Fibroblast of lung (primary cell): ENCODE data around the gene SPRED2. TPM values are rescaled to one million over a fixed set of nuclear protein-coding genes. Genes with fewer than 3 reads are reported as not detected.

ENCODE experiments used
- DNase-seq, 2 donors: peaks; one replicate each; pipeline versions ENCODE4 v3.0.0 to v3.0.0-alpha.2; 2010; ENCODE audit warnings: low read depth in 2 of 2
- H2AFZ ChIP-seq: 2 replicates; pipeline ENCODE4 v1.5.1; 2012; ENCODE audit warnings: low read length, control low read depth, inconsistent platforms
- H3K27ac ChIP-seq: 2 replicates; pipeline ENCODE4 v1.5.1; 2011; ENCODE audit warnings: low read length, control low read depth; ENCODE audit not compliant: insufficient read depth
- H3K27me3 ChIP-seq: 2 replicates; pipeline ENCODE4 v1.5.1; 2011; ENCODE audit warnings: mild to moderate bottlenecking, low read length; ENCODE audit not compliant: control insufficient read depth, insufficient read depth
- H3K36me3 ChIP-seq: 2 replicates; pipeline ENCODE4 v1.5.1; 2011; ENCODE audit warnings: low read length; ENCODE audit not compliant: control insufficient read depth, insufficient read depth
- H3K4me1 ChIP-seq: 2 replicates; pipeline ENCODE4 v1.5.1; 2011; ENCODE audit warnings: low read length; ENCODE audit not compliant: control insufficient read depth, insufficient read depth; ENCODE audit errors: extremely low read depth
- H3K4me2 ChIP-seq: 2 replicates; pipeline ENCODE4 v1.5.1; 2011; ENCODE audit warnings: low read length, control low read depth; ENCODE audit not compliant: insufficient read depth; ENCODE audit errors: extremely low read depth
- H3K4me3 ChIP-seq, 4 experiments: fragments of 200-600 bp in 1 of 4; sonication (generic) in 1 of 4; replicated peaks in 1 of 4; 2 replicates each; pipeline ENCODE4 v1.5.1; 2011 to 2016; ENCODE audit warnings: low read length in 4 of 4, low read depth in 3 of 4, mild to moderate bottlenecking in 3 of 4, control low read depth in 2 of 4, inconsistent platforms in 1 of 4, mixed read lengths in 1 of 4; ENCODE audit not compliant: insufficient read depth in 1 of 4; ENCODE audit errors: control extremely low read depth in 1 of 4
- H3K79me2 ChIP-seq: 2 replicates; pipeline ENCODE4 v1.5.1; 2012; ENCODE audit warnings: mild to moderate bottlenecking, low read length, inconsistent platforms; ENCODE audit not compliant: control insufficient read depth, insufficient read depth
- H3K9ac ChIP-seq: 2 replicates; pipeline ENCODE4 v1.5.1; 2011; ENCODE audit warnings: mild to moderate bottlenecking, low read length, control low read depth; ENCODE audit not compliant: insufficient read depth
- H3K9me3 ChIP-seq: 2 replicates; pipeline ENCODE4 v1.5.1; 2012; ENCODE audit warnings: low read depth, low read length; ENCODE audit not compliant: control insufficient read depth, insufficient read depth
- H4K20me1 ChIP-seq: 2 replicates; pipeline ENCODE4 v1.5.1; 2011; ENCODE audit warnings: low read length; ENCODE audit not compliant: control insufficient read depth, insufficient read depth; ENCODE audit errors: extremely low read depth
- EZH2 ChIP-seq: IDR thresholded peaks from 2 replicates; pipeline ENCODE4 v1.5.1; 2012; ENCODE audit warnings: low read length, control low read depth, mild to moderate bottlenecking; ENCODE audit errors: missing control alignments
- polyA plus RNA-seq, 2 donors: library from polyadenylated mRNA; depleted of rRNA in 1 of 2; stranded (reverse) in 1 of 2; unstranded in 1 of 2; fragments of >200 nt; gene quantifications; 2 replicates each; pipeline ENCODE4 v1.2.1, GENCODE V29; 2011 to 2012; ENCODE audit warnings: missing spikeins in 1 of 2
- total RNA-seq: library from RNA; depleted of rRNA; stranded (reverse); fragments of >200 nt; gene quantifications from 2 replicates; pipeline ENCODE4 v1.2.1, GENCODE V29; 2014
- TF ChIP-seq, protein P1 (sequence below), 2 donors: IDR thresholded peaks in 1 of 2; conservative IDR thresholded peaks in 1 of 2; 1 replicate in 1 of 2; 2 replicates in 1 of 2; pipeline ENCODE4 v1.5.1; 2011 to 2012; ENCODE audit warnings: low read length in 2 of 2, control low read depth in 1 of 2, inconsistent platforms in 1 of 2, low read depth in 1 of 2, mild to moderate bottlenecking in 1 of 2

Gene SPRED2
- total and polyA plus RNA-seq, 2 donors (not counting 1 experiment from before 2014, with no cell fraction given), result 9.4 to 26.1 TPM

DNA sequence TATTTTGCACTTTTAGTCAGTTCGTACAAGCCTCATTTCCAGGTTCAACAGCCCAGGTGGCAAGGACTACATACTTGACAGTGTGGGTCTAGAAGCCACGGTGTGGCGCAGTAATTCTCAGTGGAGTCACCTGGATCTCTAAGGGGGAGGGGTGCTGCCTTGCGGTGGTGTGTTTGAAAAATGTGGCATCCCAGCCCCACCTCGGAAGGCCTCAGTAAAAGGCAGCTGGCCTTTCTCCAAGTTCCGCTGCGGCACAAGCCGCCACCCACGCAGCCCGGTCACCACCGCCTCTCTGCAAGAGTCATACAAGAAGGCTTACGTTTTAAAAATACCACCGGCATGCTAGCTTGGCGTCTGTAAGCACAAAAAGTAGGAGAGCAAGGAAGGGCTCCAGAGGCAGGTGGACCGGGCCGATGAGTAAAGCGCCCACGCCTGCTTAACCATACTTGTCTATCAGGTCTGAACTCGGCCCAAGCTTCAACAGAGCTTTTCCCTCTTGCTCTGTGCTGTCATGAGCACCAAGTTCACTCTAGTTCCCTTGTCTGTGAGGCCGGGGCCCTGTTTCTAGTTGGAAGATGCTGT, 49.5 kb downstream of the SPRED2 start:
- peak overlapping the region; percentile 80 for H3K4me2 ChIP-seq
- no peak overlapping the region for H3K9ac ChIP-seq
- DNase-seq, result peak; percentile 80 to 100
- TF ChIP-seq, protein P1, sequence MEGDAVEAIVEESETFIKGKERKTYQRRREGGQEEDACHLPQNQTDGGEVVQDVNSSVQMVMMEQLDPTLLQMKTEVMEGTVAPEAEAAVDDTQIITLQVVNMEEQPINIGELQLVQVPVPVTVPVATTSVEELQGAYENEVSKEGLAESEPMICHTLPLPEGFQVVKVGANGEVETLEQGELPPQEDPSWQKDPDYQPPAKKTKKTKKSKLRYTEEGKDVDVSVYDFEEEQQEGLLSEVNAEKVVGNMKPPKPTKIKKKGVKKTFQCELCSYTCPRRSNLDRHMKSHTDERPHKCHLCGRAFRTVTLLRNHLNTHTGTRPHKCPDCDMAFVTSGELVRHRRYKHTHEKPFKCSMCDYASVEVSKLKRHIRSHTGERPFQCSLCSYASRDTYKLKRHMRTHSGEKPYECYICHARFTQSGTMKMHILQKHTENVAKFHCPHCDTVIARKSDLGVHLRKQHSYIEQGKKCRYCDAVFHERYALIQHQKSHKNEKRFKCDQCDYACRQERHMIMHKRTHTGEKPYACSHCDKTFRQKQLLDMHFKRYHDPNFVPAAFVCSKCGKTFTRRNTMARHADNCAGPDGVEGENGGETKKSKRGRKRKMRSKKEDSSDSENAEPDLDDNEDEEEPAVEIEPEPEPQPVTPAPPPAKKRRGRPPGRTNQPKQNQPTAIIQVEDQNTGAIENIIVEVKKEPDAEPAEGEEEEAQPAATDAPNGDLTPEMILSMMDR (conservative IDR thresholded peaks at IDR 0.05 in 1 of 2, IDR thresholded peaks at IDR 0.05 in 1 of 2; ENCODE audit: low read depth in 1 of 2, low read length in 2 of 2), result no peak
- TF ChIP-seq EZH2, result no peak
- no peak overlapping the region for H2AFZ ChIP-seq
- peaks cover 47% of the 10 kb centered on the region for H3K79me2 ChIP-seq
- no peaks in the 10 kb centered on the region for H3K9me3 ChIP-seq
- no peaks in the 10 kb centered on the region for H3K36me3 ChIP-seq
- peaks cover 27% of the 10 kb centered on the region for H3K4me1 ChIP-seq
- no peaks in the 10 kb centered on the region for H3K27me3 ChIP-seq
- no peak overlapping the region for H3K4me3 ChIP-seq
- H3K27ac ChIP-seq, result peak overlapping the region; percentile 73
- H4K20me1 ChIP-seq, result no peaks in the 10 kb centered on the region

DNA sequence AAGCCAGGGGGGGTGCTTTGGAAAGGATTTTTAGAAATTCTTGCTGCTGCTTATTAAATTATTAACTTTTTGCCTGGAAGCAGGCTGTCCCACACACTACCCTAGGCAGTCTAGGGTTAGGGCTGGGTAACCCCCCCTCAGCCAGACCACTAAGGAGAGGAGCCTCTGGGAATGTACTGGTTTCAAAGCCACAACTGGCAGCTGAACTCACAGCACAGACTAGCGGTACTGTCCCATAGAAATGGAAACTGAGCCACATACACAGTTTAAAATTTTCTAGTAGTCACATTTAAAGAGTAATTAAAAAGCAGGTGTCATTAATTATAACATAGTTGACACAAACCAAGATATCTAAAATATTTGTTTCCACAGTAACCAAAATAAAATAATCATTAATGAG, 50.1 kb downstream of the SPRED2 start:
- Histone ChIP-seq H3K36me3 (no peaks in the 10 kb centered on the region), H3K4me2 (no peak overlapping the region), H3K4me3 (no peak overlapping the region), H3K27me3 (no peaks in the 10 kb centered on the region), H4K20me1 (no peaks in the 10 kb centered on the region), H3K4me1 (peaks cover 31% of the 10 kb centered on the region), H3K27ac (peak overlapping the region; percentile 73), H3K79me2 (peaks cover 48% of the 10 kb centered on the region), H3K9me3 (no peaks in the 10 kb centered on the region), H2AFZ (no peak overlapping the region), H3K9ac (no peak overlapping the region)
- peak in 1 of 2 donors; percentile 51 for DNase-seq
- TF ChIP-seq, protein P1 (conservative IDR thresholded peaks at IDR 0.05 in 1 of 2, IDR thresholded peaks at IDR 0.05 in 1 of 2; ENCODE audit: low read depth in 1 of 2, low read length in 2 of 2), result no peak
- no peak for TF ChIP-seq EZH2

DNA sequence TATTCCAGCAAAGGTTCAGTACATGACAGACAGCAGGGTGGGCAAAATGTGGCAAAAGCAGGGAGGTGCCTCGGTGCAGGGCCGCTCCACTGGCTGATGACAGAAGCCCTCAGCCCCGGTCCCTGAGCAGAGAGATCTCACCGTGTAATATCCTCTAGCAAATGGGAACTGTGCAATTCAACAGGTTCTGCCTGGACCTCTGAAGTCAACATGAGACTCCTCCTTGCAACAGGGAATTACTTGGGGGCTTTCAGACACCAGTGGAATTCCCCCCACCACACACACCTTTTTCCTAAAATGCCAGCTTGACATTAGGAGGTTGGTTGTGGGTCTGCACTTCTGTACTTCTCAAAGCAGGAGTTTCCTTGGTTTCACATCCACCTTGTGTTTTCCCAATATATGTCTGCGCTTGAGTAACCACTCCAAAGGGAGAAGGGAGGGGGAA, 50.8 kb downstream of the SPRED2 start:
- Histone ChIP-seq H4K20me1 (no peaks in the 10 kb centered on the region), H3K27ac (no peak overlapping the region), H3K4me3 (no peak overlapping the region), H3K9me3 (no peaks in the 10 kb centered on the region), H3K9ac (no peak overlapping the region), H3K79me2 (peaks cover 46% of the 10 kb centered on the region), H3K4me2 (no peak overlapping the region), H3K36me3 (no peaks in the 10 kb centered on the region), H2AFZ (no peak overlapping the region), H3K27me3 (no peaks in the 10 kb centered on the region), H3K4me1 (peaks cover 34% of the 10 kb centered on the region)
- DNase-seq, result no peak
- no peak for TF ChIP-seq EZH2
- TF ChIP-seq, protein P1 (conservative IDR thresholded peaks at IDR 0.05 in 1 of 2, IDR thresholded peaks at IDR 0.05 in 1 of 2; ENCODE audit: low read depth in 1 of 2, low read length in 2 of 2), result no peak
